HG02798 (cell line): ENCODE results near the gene MT2A.
"Not testable (repeated sequence)": the region's sequence is repeated elsewhere in the genome, so short reads cannot be mapped to it uniquely, and the experiment has no call there.

Experiments used
- ATAC-seq: cut with Tn5 transposase; IDR thresholded peaks from one replicate; pipeline ENCODE4 v1.9.1; 2021; ENCODE audit warnings: mild to moderate bottlenecking; ENCODE audit not compliant: unreplicated experiment, poor library complexity

MT2A gene

GRCh38 chr16:56617212-56618085, 9.1 kb downstream of the MT2A start:
- no peak for ATAC-seq

GRCh38 chr16:56618138-56618537, 9.8 kb downstream of the MT2A start:
- ATAC-seq: no peak

- ATAC-seq: no peak
These were observed 12.0 kb downstream of the MT2A start for GRCh38 chr16:56620339-56620897.

GRCh38 chr16:56621665-56622445, 13.5 kb downstream of the MT2A start:
- not testable (repeated sequence) for ATAC-seq

GRCh38 chr16:56623184-56623583, 14.8 kb downstream of the MT2A start:
- not testable (repeated sequence) for ATAC-seq

- ATAC-seq: no peak
These were observed 15.3 kb downstream of the MT2A start for GRCh38 chr16:56623637-56624036.

- peak; percentile 52 for ATAC-seq
These were observed 17.0 kb downstream of the MT2A start, which contains the start of gene MT1E for GRCh38 chr16:56625140-56625942. MT1E (plus strand) TSS chr16:56625781; CDS start chr16:56625852, 71 bp downstream.

- peak; percentile 12 for ATAC-seq
These were observed 17.7 kb downstream of the MT2A start for GRCh38 chr16:56625943-56626654.

GRCh38 chr16:56626685-56627084, 18.3 kb downstream of the MT2A start:
- no peak for ATAC-seq

GRCh38 chr16:56628486-56629350, 20.3 kb downstream of the MT2A start:
- no peak for ATAC-seq

- ATAC-seq: no peak
These were observed 21.1 kb downstream of the MT2A start for GRCh38 chr16:56629531-56629930.

GRCh38 chr16:56630134-56630533, 21.8 kb downstream of the MT2A start:
- peak; percentile 66 for ATAC-seq

- no peak for ATAC-seq
These were observed 22.8 kb downstream of the MT2A start for GRCh38 chr16:56631197-56631596.

- no peak for ATAC-seq
These were observed 23.4 kb downstream of the MT2A start for GRCh38 chr16:56631832-56632155.

GRCh38 chr16:56632156-56632847, 23.9 kb downstream of the MT2A start, which contains the start of gene MT1M:
MT1M (plus strand) TSS chr16:56632659; CDS start chr16:56632732, 73 bp downstream.
- no peak for ATAC-seq

GRCh38 chr16:56632848-56633365, 24.5 kb downstream of the MT2A start:
- no peak for ATAC-seq

GRCh38 chr16:56633535-56633934, 25.2 kb downstream of the MT2A start:
- no peak for ATAC-seq
